Ramos (cell line): ENCODE measurements around the gene RIPOR3.
"Not testable (repeated sequence)": the region's sequence is repeated elsewhere in the genome, so short reads cannot be mapped to it uniquely, and the experiment has no call there.

Experiments used
- in situ Hi-C: fragments of 300-500 bp; cut with MboI; formaldehyde crosslinking; loops from one replicate; pipeline ENCODE4 v1.14.3; 2022; ENCODE audit warnings: low sequenced_read_pairs; ENCODE audit not compliant: unreplicated experiment

The RIPOR3 gene

GRCh38 chr20:50580842-50581544 lies 110.3 kb downstream of the RIPOR3 start:
- in situ Hi-C loops, result no loop called here

- in situ Hi-C loops, result no loop called here
These were observed 111.2 kb downstream of the RIPOR3 start for GRCh38 chr20:50580016-50580747.

GRCh38 chr20:50579511-50579910 lies 111.8 kb downstream of the RIPOR3 start:
- in situ Hi-C loops, result loop anchor here (5.0 kb wide), 2 partner anchors 107 to 392 kb away; no protein-coding TSS in a partner anchor

GRCh38 chr20:50578778-50579165 lies 112.6 kb downstream of the RIPOR3 start:
- in situ Hi-C loops, result loop anchor here (5.0 kb wide), 2 partner anchors 106 to 391 kb away; no protein-coding TSS in a partner anchor

- in situ Hi-C loops, result loop anchor here (5.0 kb wide), 2 partner anchors 106 to 391 kb away; no protein-coding TSS in a partner anchor
These were observed 113.1 kb downstream of the RIPOR3 start for GRCh38 chr20:50578061-50578777.

- in situ Hi-C loops, result loop anchor here (5.0 kb wide), 2 partner anchors 105 to 390 kb away; no protein-coding TSS in a partner anchor
These were observed 113.9 kb downstream of the RIPOR3 start for GRCh38 chr20:50577175-50578018.

GRCh38 chr20:50575865-50576720 lies 115.2 kb downstream of the RIPOR3 start:
- in situ Hi-C loops, result loop anchor here (5.0 kb wide), 2 partner anchors 104 to 389 kb away; no protein-coding TSS in a partner anchor

- in situ Hi-C loops, result no loop called here
These were observed 116.8 kb downstream of the RIPOR3 start for GRCh38 chr20:50574586-50574985.

- in situ Hi-C loops, result no loop called here
These were observed 117.2 kb downstream of the RIPOR3 start for GRCh38 chr20:50574108-50574507.

- in situ Hi-C loops, result no loop called here
These were observed 118.2 kb downstream of the RIPOR3 start for GRCh38 chr20:50572938-50573777.

- in situ Hi-C loops, result no loop called here
These were observed 119.9 kb downstream of the RIPOR3 start for GRCh38 chr20:50571466-50571865.

GRCh38 chr20:50569864-50570836 lies 121.2 kb downstream of the RIPOR3 start:
- in situ Hi-C loops, result no loop called here

- in situ Hi-C loops, result not testable (repeated sequence)
These were observed 121.9 kb downstream of the RIPOR3 start for GRCh38 chr20:50569487-50569863.

GRCh38 chr20:50568549-50568942 lies 122.8 kb downstream of the RIPOR3 start:
- in situ Hi-C loops, result no loop called here

- in situ Hi-C loops, result no loop called here
These were observed 123.3 kb downstream of the RIPOR3 start for GRCh38 chr20:50567860-50568548.

GRCh38 chr20:50565871-50566270 lies 125.5 kb downstream of the RIPOR3 start:
- in situ Hi-C loops, result no loop called here
